Activated naive CD8-positive, alpha-beta T cell treated with anti-CD3 and anti-CD28 coated beads for 36 hours (primary cell): ENCODE data around the gene TNFAIP1. TPM values are rescaled to one million over a fixed set of nuclear protein-coding genes. Genes with fewer than 3 reads are reported as not detected.

Experiments used
- DNase-seq: peaks from one replicate; pipeline ENCODE4 v3.0.0; 2021
- H3K27ac Mint-ChIP-seq: one replicate; pipeline ENCODE4 v1.8.0; 2022; ENCODE audit warnings: mild to moderate bottlenecking, moderate library complexity, mixed read lengths
- H3K27me3 Mint-ChIP-seq: one replicate; pipeline ENCODE4 v1.8.0; 2022; ENCODE audit warnings: mild to moderate bottlenecking, mixed read lengths
- H3K36me3 Mint-ChIP-seq: one replicate; pipeline ENCODE4 v1.8.0; 2021; ENCODE audit warnings: mild to moderate bottlenecking, mixed read lengths
- H3K4me1 Mint-ChIP-seq: one replicate; pipeline ENCODE4 v1.8.0; 2021; ENCODE audit warnings: mixed read lengths
- H3K4me3 Mint-ChIP-seq: one replicate; pipeline ENCODE4 v1.8.0; 2022; ENCODE audit warnings: mild to moderate bottlenecking, moderate library complexity, mixed read lengths
- H3K9me3 Mint-ChIP-seq: one replicate; pipeline ENCODE4 v1.8.0; 2022; ENCODE audit warnings: mixed read lengths
- total RNA-seq, 2 experiments: library from RNA; stranded (reverse); gene quantifications; one replicate each; pipeline ENCODE4 v1.2.3, GENCODE V29; 2021

The TNFAIP1 gene
- total RNA-seq, 2 experiments from 2014 or later = 22.2 to 23.2 TPM

GRCh38 chr17:28369684-28370034, 34.1 kb downstream of the TNFAIP1 start:
- Mint-ChIP-seq H3K36me3 (peaks cover 8% of the 10 kb centered on the region), H3K4me3 (no peak overlapping the region), H3K4me1 (peaks cover 22% of the 10 kb centered on the region), H3K9me3 (no peaks in the 10 kb centered on the region), H3K27me3 (no peaks in the 10 kb centered on the region), H3K27ac (no peak overlapping the region)
- no peak for DNase-seq

DNA sequence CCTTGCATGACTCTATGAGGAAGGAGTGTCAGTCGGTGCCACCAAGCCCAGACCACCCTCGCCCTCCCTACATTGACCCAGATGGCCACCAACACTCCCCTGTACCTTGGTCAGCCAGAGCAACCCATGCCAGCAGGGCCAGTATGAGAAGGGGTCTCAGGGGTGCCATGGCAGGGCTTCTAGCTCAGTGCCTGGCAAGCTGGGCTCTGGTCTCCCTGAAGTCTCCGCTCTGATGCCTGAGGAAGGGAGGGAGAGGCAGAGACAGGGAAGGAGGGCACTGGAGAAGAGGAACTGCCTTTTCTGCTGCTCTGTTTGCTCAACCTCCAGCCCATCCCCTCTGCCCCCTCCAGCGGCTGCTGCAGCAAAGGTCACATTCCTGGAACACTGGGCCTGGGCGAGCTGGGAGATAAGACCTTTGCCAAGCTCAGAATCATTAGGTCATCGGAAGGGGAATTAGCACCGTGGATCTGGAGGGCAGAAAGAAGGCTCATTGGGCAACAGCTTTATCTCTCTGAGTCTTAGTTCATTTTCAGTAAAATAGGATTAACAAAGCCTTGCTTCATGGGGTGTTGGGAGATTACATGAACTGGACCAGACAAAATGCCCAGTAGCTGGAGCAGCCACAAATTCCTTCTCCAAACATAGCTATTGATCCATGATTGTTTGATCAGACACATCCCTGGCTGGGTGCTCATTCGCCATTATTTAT, 34.6 kb downstream of the TNFAIP1 start, which contains the start of gene VTN:
Gene VTN (minus strand): TSS at position 273 of the 709 bp plus-strand sequence. CDS start 104 bp downstream, at position 169.
- H3K9me3 Mint-ChIP-seq = no peaks in the 10 kb centered on the region
- H3K36me3 Mint-ChIP-seq = peaks cover 12% of the 10 kb centered on the region
- no peak for DNase-seq
- H3K4me3 Mint-ChIP-seq = peak within 1 kb of the TSS; percentile 84
- H3K27ac Mint-ChIP-seq = peak within 1 kb of the TSS; percentile 77
- H3K27me3 Mint-ChIP-seq = no peaks in the 10 kb centered on the region
- peaks cover 22% of the 10 kb centered on the region for H3K4me1 Mint-ChIP-seq

DNA sequence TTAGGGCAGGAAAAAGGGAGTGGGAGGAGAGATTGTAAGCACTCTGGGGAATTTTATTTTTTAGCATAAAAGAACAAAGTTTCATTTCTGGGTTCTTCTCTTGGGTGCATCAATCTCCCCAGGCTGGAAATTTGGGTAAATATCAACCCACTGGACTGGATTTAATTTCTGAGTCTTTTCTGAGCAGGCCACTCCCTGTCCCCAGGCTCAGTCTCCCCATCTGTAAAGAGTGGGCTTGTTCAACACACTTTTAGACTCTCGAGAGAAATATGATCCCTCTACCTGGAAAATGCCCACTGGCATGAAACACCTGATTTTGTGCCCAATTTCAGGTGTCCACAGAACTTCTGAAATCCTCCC, 35.2 kb downstream of the TNFAIP1 start:
- peaks cover 12% of the 10 kb centered on the region for H3K36me3 Mint-ChIP-seq
- peaks cover 22% of the 10 kb centered on the region for H3K4me1 Mint-ChIP-seq
- H3K27me3 Mint-ChIP-seq = no peaks in the 10 kb centered on the region
- peak overlapping the region; percentile 77 for H3K27ac Mint-ChIP-seq
- H3K4me3 Mint-ChIP-seq = peak overlapping the region; percentile 84
- DNase-seq = no peak
- no peaks in the 10 kb centered on the region for H3K9me3 Mint-ChIP-seq

DNA sequence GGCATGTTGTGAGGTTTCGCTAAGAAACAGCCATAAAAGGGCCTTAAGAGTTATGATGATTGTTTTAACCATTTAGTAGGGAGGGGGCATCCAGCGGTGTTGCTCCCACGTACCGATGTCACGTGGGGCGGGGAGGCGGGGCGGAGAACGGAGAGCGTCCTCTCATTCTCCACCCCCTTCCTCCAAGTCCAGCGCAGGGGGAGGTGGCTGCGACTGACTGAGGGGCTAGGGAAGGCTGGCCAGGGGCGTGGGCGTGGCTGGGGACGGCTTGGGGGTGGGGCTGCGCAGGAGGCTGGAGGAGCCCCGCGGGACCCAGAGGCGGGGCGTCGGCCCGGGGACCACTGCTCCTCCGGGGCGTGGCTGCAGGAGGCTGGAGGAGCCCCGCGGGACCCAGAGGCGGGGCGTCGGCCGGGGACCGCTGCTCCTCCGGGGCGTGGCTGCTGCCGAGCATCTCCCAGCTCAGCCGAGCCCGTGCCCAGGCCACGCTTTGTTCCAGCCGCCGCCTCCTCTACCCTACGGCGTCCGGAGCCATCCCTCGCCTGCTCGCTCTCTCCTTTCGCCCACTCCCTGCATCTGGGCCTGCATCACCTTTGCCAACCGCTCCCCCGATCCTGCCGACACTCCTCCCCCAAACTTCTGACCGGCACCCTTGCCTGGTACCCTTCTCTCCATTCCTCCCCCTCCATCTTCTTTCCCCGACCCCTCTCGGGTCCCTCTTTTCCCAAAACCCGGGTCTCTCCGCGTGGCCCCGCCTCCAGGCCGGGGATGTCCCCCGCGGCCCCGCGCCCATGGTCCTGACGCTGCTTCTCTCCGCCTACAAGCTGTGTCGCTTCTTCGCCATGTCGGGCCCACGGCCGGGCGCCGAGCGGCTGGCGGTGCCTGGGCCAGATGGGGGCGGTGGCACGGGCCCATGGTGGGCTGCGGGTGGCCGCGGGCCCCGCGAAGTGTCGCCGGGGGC, 36.0 kb downstream of the TNFAIP1 start, which contains the start of gene SARM1:
Gene SARM1 (plus strand): TSS at position 450 of the 958 bp plus-strand sequence. CDS start 339 bp downstream, at position 789.
- Mint-ChIP-seq H3K27me3 (no peaks in the 10 kb centered on the region), H3K4me3 (peak within 1 kb of the TSS; percentile 90), H3K36me3 (peaks cover 12% of the 10 kb centered on the region), H3K9me3 (no peaks in the 10 kb centered on the region), H3K4me1 (peaks cover 22% of the 10 kb centered on the region), H3K27ac (peak within 1 kb of the TSS; percentile 89)
- peak; percentile 93 for DNase-seq

- peak overlapping the region; percentile 88 for H3K4me3 Mint-ChIP-seq
- peaks cover 12% of the 10 kb centered on the region for H3K36me3 Mint-ChIP-seq
- H3K27me3 Mint-ChIP-seq = no peaks in the 10 kb centered on the region
- peak; percentile 59 for DNase-seq
- H3K4me1 Mint-ChIP-seq = peaks cover 22% of the 10 kb centered on the region
- no peaks in the 10 kb centered on the region for H3K9me3 Mint-ChIP-seq
- peak overlapping the region; percentile 59 for H3K27ac Mint-ChIP-seq
Observed at GRCh38 chr17:28372203-28372944, 36.8 kb downstream of the TNFAIP1 start.

GRCh38 chr17:28372945-28373274, 37.3 kb downstream of the TNFAIP1 start:
- Mint-ChIP-seq H3K36me3 (peaks cover 12% of the 10 kb centered on the region), H3K27ac (peak overlapping the region; percentile 59), H3K4me3 (peak overlapping the region; percentile 88), H3K9me3 (no peaks in the 10 kb centered on the region), H3K27me3 (no peaks in the 10 kb centered on the region), H3K4me1 (peaks cover 22% of the 10 kb centered on the region)
- no peak for DNase-seq

GRCh38 chr17:28379814-28380801, 44.5 kb downstream of the TNFAIP1 start:
- Mint-ChIP-seq H3K9me3 (no peaks in the 10 kb centered on the region), H3K27ac (no peak overlapping the region), H3K27me3 (peaks cover 6% of the 10 kb centered on the region), H3K4me1 (peaks cover 16% of the 10 kb centered on the region), H3K36me3 (peaks cover 25% of the 10 kb centered on the region), H3K4me3 (no peak overlapping the region)
- DNase-seq = no peak

DNA sequence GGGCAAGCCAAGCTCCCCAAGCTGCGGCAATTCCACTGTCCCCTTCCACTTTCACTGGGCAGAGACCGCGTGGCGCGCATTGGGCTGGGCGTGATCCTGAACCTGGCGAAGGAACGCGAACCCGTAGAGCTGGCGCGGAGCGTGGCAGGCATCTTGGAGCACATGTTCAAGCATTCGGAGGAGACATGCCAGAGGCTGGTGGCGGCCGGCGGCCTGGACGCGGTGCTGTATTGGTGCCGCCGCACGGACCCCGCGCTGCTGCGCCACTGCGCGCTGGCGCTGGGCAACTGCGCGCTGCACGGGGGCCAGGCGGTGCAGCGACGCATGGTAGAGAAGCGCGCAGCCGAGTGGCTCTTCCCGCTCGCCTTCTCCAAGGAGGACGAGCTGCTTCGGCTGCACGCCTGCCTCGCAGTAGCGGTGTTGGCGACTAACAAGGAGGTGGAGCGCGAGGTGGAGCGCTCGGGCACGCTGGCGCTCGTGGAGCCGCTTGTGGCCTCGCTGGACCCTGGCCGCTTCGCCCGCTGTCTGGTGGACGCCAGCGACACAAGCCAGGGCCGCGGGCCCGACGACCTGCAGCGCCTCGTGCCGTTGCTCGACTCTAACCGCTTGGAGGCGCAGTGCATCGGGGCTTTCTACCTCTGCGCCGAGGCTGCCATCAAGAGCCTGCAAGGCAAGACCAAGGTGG, 45.7 kb downstream of the TNFAIP1 start:
- Mint-ChIP-seq H3K27ac (no peak overlapping the region), H3K27me3 (peaks cover 6% of the 10 kb centered on the region), H3K4me1 (peaks cover 20% of the 10 kb centered on the region), H3K36me3 (peaks cover 30% of the 10 kb centered on the region), H3K4me3 (peak overlapping the region; percentile 20), H3K9me3 (no peaks in the 10 kb centered on the region)
- DNase-seq = peak; percentile 33

DNA sequence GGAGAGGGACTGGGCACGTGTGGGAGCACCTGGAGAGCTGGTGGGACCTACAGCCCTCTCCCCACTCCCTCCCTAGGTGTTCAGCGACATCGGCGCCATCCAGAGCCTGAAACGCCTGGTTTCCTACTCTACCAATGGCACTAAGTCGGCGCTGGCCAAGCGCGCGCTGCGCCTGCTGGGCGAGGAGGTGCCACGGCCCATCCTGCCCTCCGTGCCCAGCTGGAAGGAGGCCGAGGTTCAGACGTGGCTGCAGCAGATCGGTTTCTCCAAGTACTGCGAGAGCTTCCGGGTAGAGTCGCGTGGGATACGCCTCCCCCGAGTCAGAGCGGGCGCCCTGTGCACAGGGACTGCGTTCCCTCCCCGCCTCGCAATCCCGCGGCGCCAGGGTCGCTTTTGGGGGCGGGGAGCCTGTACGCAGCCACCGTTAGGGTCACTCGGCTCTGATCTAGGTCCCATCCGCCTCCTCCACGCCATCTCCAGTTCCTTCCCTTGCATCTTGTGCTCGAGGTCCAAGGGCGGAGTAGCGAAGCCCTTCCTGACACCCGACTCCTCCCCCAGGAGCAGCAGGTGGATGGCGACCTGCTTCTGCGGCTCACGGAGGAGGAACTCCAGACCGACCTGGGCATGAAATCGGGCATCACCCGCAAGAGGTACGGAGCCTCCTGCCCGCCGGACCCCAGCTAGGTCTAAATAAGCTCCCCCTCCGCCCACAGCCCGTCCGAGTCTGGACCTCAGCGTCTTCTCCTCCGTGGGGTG, 48.9 kb downstream of the TNFAIP1 start:
- H3K9me3 Mint-ChIP-seq = no peaks in the 10 kb centered on the region
- H3K27ac Mint-ChIP-seq = peak overlapping the region; percentile 72
- peaks cover 6% of the 10 kb centered on the region for H3K27me3 Mint-ChIP-seq
- H3K36me3 Mint-ChIP-seq = peaks cover 31% of the 10 kb centered on the region
- DNase-seq = peak; percentile 69
- peak overlapping the region; percentile 88 for H3K4me3 Mint-ChIP-seq
- peaks cover 20% of the 10 kb centered on the region for H3K4me1 Mint-ChIP-seq

GRCh38 chr17:28385037-28385400, 49.5 kb downstream of the TNFAIP1 start:
- peaks cover 6% of the 10 kb centered on the region for H3K27me3 Mint-ChIP-seq
- DNase-seq = no peak
- peak overlapping the region; percentile 72 for H3K27ac Mint-ChIP-seq
- H3K9me3 Mint-ChIP-seq = no peaks in the 10 kb centered on the region
- peaks cover 35% of the 10 kb centered on the region for H3K36me3 Mint-ChIP-seq
- H3K4me1 Mint-ChIP-seq = peaks cover 20% of the 10 kb centered on the region
- peak overlapping the region; percentile 88 for H3K4me3 Mint-ChIP-seq

GRCh38 chr17:28385406-28385805, 49.8 kb downstream of the TNFAIP1 start:
- H3K36me3 Mint-ChIP-seq = peaks cover 32% of the 10 kb centered on the region
- peak overlapping the region; percentile 88 for H3K4me3 Mint-ChIP-seq
- H3K27me3 Mint-ChIP-seq = peaks cover 6% of the 10 kb centered on the region
- H3K27ac Mint-ChIP-seq = peak overlapping the region; percentile 7
- peak; percentile 28 for DNase-seq
- H3K4me1 Mint-ChIP-seq = peaks cover 17% of the 10 kb centered on the region
- H3K9me3 Mint-ChIP-seq = no peaks in the 10 kb centered on the region

DNA sequence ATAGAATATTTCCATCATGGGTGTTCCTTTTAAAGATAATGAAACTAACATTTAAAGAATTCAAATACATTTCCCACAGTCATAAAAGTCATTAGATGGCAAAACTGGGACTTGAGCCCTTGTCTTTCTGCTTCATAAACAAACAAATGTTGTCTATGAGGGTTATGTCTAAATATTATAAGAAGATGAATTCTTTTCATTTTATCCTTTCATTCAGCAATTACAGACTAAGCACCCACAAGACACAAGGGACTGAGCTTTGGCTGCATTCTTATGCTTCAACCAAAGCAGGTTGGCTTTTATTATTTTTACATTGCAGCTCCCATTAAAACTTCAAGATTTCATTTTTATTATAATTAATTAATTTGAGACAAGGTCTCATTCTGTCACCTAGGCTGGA, 50.8 kb downstream of the TNFAIP1 start:
- Mint-ChIP-seq H3K27ac (no peak overlapping the region), H3K4me3 (no peak overlapping the region), H3K27me3 (peaks cover 6% of the 10 kb centered on the region), H3K4me1 (peaks cover 15% of the 10 kb centered on the region), H3K36me3 (peaks cover 33% of the 10 kb centered on the region), H3K9me3 (no peaks in the 10 kb centered on the region)
- DNase-seq = no peak

- peaks cover 13% of the 10 kb centered on the region for H3K4me1 Mint-ChIP-seq
- H3K4me3 Mint-ChIP-seq = no peak overlapping the region
- H3K36me3 Mint-ChIP-seq = peaks cover 27% of the 10 kb centered on the region
- H3K9me3 Mint-ChIP-seq = no peaks in the 10 kb centered on the region
- no peak for DNase-seq
- no peaks in the 10 kb centered on the region for H3K27me3 Mint-ChIP-seq
- no peak overlapping the region for H3K27ac Mint-ChIP-seq
Observed at GRCh38 chr17:28388106-28388505, 52.5 kb downstream of the TNFAIP1 start.
